ENCODE measurements around the gene PTPRN2.

PTPRN2 gene

GRCh38 chr7:157975401-157976372, 611.9 kb downstream of the PTPRN2 start:
- no peak for DNase-seq (ENCODE audit: low read depth)

- no peak for DNase-seq (ENCODE audit: low read depth)
These were observed 612.9 kb downstream of the PTPRN2 start for GRCh38 chr7:157974678-157975230.

- DNase-seq (ENCODE audit: low read depth) = no peak
These were observed 613.5 kb downstream of the PTPRN2 start for GRCh38 chr7:157973971-157974677.

GRCh38 chr7:157972914-157973313, 614.7 kb downstream of the PTPRN2 start:
- no peak for DNase-seq (ENCODE audit: low read depth)

GRCh38 chr7:157971501-157971900, 616.1 kb downstream of the PTPRN2 start:
- DNase-seq (ENCODE audit: low read depth) = no peak

GRCh38 chr7:157970744-157971143, 616.9 kb downstream of the PTPRN2 start:
- no peak for DNase-seq (ENCODE audit: low read depth)

GRCh38 chr7:157969995-157970394, 617.6 kb downstream of the PTPRN2 start:
- DNase-seq (ENCODE audit: low read depth) = no peak

GRCh38 chr7:157966490-157966889, 621.1 kb downstream of the PTPRN2 start:
- no peak for DNase-seq (ENCODE audit: low read depth)

GRCh38 chr7:157964521-157964920, 623.1 kb downstream of the PTPRN2 start:
- DNase-seq (ENCODE audit: low read depth) = no peak

- no peak for DNase-seq (ENCODE audit: low read depth)
These were observed 623.6 kb downstream of the PTPRN2 start for GRCh38 chr7:157964016-157964415.

- no peak for DNase-seq (ENCODE audit: low read depth)
These were observed 624.1 kb downstream of the PTPRN2 start for GRCh38 chr7:157963526-157963925.

- DNase-seq (ENCODE audit: low read depth) = no peak
These were observed 624.9 kb downstream of the PTPRN2 start for GRCh38 chr7:157962458-157963306.

- no peak for DNase-seq (ENCODE audit: low read depth)
These were observed 625.7 kb downstream of the PTPRN2 start for GRCh38 chr7:157961731-157962457.

GRCh38 chr7:157955348-157955999, 632.1 kb downstream of the PTPRN2 start:
- no peak for DNase-seq (ENCODE audit: low read depth)

- DNase-seq (ENCODE audit: low read depth) = no peak
These were observed 632.7 kb downstream of the PTPRN2 start for GRCh38 chr7:157954901-157955300.

- no peak for DNase-seq (ENCODE audit: low read depth)
These were observed 634.6 kb downstream of the PTPRN2 start for GRCh38 chr7:157952841-157953645.

- no peak for DNase-seq (ENCODE audit: low read depth)
These were observed 635.5 kb downstream of the PTPRN2 start for GRCh38 chr7:157952050-157952667.

- no peak for DNase-seq (ENCODE audit: low read depth)
These were observed 636.1 kb downstream of the PTPRN2 start for GRCh38 chr7:157951300-157952049.

- no peak for DNase-seq (ENCODE audit: low read depth)
These were observed 637.9 kb downstream of the PTPRN2 start for GRCh38 chr7:157949711-157950110.

Data from HS-5 (cell line).